GM23338 (cell line): ENCODE results near the gene CDHR5. TPM values are rescaled to one million over a fixed set of nuclear protein-coding genes. Genes with fewer than 3 reads are reported as not detected.

Experiments
- ATAC-seq: fragments of 200-7000 bp; cut with Tn5 transposase; 3 replicates; pipeline ENCODE4 v1.9.1; 2020
- DNase-seq: peaks from one replicate; pipeline ENCODE4 v3.0.0-alpha.2; 2015; ENCODE audit warnings: low spot score
- H2AFZ ChIP-seq: fragments of 200-600 bp; sonication (generic); 2 replicates; pipeline ENCODE4 v1.8.0; 2016; ENCODE audit warnings: antibody characterized with exemption, mild to moderate bottlenecking, moderate library complexity
- H3F3A ChIP-seq: fragments of 200-600 bp; sonication (generic); replicated peaks from 2 replicates; pipeline ENCODE4 v1.8.0; 2017; ENCODE audit warnings: antibody characterized with exemption, mixed run types, low read depth
- H3K27ac ChIP-seq: fragments of 200-600 bp; sonication (generic); 2 replicates; pipeline ENCODE4 v1.6.1; 2016; ENCODE audit warnings: low read depth
- H3K27me3 ChIP-seq: fragments of 200-600 bp; sonication (generic); 2 replicates; pipeline ENCODE4 v1.8.0; 2016; ENCODE audit warnings: mild to moderate bottlenecking, mixed run types, moderate library complexity; ENCODE audit not compliant: insufficient read depth
- H3K36me3 ChIP-seq: fragments of 200-600 bp; sonication (generic); 2 replicates; pipeline ENCODE4 v1.8.0; 2016; ENCODE audit warnings: mild to moderate bottlenecking; ENCODE audit not compliant: insufficient read depth
- H3K4me1 ChIP-seq: fragments of 200-600 bp; sonication (generic); 2 replicates; pipeline ENCODE4 v1.8.0; 2016; ENCODE audit warnings: mild to moderate bottlenecking, moderate library complexity; ENCODE audit not compliant: insufficient read depth
- H3K4me2 ChIP-seq: fragments of 200-600 bp; sonication (generic); 2 replicates; pipeline ENCODE4 v1.7.1; 2017; ENCODE audit warnings: mixed run types
- H3K4me3 ChIP-seq: fragments of 200-600 bp; sonication (generic); 2 replicates; pipeline ENCODE4 v1.6.1; 2016; ENCODE audit warnings: mixed run types
- H3K79me2 ChIP-seq: fragments of 200-600 bp; sonication (generic); replicated peaks from 2 replicates; pipeline ENCODE4 v1.8.0; 2017; ENCODE audit warnings: mild to moderate bottlenecking; ENCODE audit not compliant: insufficient read depth
- H3K9me2 ChIP-seq: fragments of 200-600 bp; sonication (generic); 2 replicates; pipeline ENCODE4 v1.8.0; 2017; ENCODE audit not compliant: insufficient read depth
- H4K20me1 ChIP-seq: fragments of 200-600 bp; sonication (generic); replicated peaks from 2 replicates; pipeline ENCODE4 v1.8.0; 2017; ENCODE audit warnings: mild to moderate bottlenecking; ENCODE audit not compliant: insufficient read depth
- H3K27ac Mint-ChIP-seq: 2 replicates; pipeline ENCODE4 v1.8.0; 2020; ENCODE audit warnings: inconsistent platforms, mild to moderate bottlenecking, moderate library complexity, mixed read lengths
- H3K27me3 Mint-ChIP-seq: 3 replicates; pipeline ENCODE4 v1.8.0; 2022; ENCODE audit warnings: low read depth, mild to moderate bottlenecking, moderate library complexity, mixed read lengths, inconsistent platforms; ENCODE audit not compliant: insufficient read depth, poor library complexity
- H3K36me3 Mint-ChIP-seq: 3 replicates; pipeline ENCODE4 v1.8.0; 2021; ENCODE audit warnings: low read depth, mild to moderate bottlenecking, inconsistent platforms, moderate library complexity, mixed read lengths
- H3K4me1 Mint-ChIP-seq: 3 replicates; pipeline ENCODE4 v1.8.0; 2020; ENCODE audit warnings: mild to moderate bottlenecking, inconsistent platforms, mixed read lengths
- H3K4me3 Mint-ChIP-seq: 3 replicates; pipeline ENCODE4 v1.8.0; 2021; ENCODE audit warnings: moderate library complexity, mild to moderate bottlenecking, inconsistent platforms, mixed read lengths
- H3K9me3 Mint-ChIP-seq: 3 replicates; pipeline ENCODE4 v1.8.0; 2020; ENCODE audit warnings: moderate library complexity, mild to moderate bottlenecking, inconsistent platforms, mixed read lengths
- EZH2 ChIP-seq: fragments of 200-600 bp; sonication (generic); IDR thresholded peaks from one replicate; pipeline ENCODE4 v1.8.0; 2017; ENCODE audit warnings: antibody characterized with exemption, mild to moderate bottlenecking, low read depth; ENCODE audit not compliant: unreplicated experiment
- POLR2AphosphoS5 ChIP-seq: IDR thresholded peaks from 2 replicates; pipeline ENCODE4 v1.6.1; 2016; ENCODE audit warnings: antibody characterized with exemption, low read depth
- ZNF462 ChIP-seq: fragments of 250-450 bp; sonication (Bioruptor Pico); IDR thresholded peaks from 2 replicates; pipeline ENCODE4 v1.5.0; 2020; ENCODE audit warnings: mild to moderate bottlenecking, moderate library complexity
- polyA plus RNA-seq: library from polyadenylated mRNA; unstranded; fragments of >200 nt; fragmentation: Nextera tagmentation; extraction: Ambion mirVana; gene quantifications from 2 replicates; pipeline ENCODE4 v1.2.1, GENCODE V29; 2016
- total RNA-seq: library from RNA; depleted of rRNA; stranded (reverse); fragments of >200 nt; shearing (Covaris generic); gene quantifications from 2 replicates; pipeline ENCODE4 v1.2.3, GENCODE V29; 2014
- TF ChIP-seq, protein P1 (sequence below): IDR thresholded peaks from one replicate; pipeline ENCODE4 v1.6.1; 2018; ENCODE audit warnings: antibody characterized with exemption; ENCODE audit not compliant: unreplicated experiment

The CDHR5 gene
- total and polyA plus RNA-seq, 2 experiments from 2014 or later = not detected

DNA sequence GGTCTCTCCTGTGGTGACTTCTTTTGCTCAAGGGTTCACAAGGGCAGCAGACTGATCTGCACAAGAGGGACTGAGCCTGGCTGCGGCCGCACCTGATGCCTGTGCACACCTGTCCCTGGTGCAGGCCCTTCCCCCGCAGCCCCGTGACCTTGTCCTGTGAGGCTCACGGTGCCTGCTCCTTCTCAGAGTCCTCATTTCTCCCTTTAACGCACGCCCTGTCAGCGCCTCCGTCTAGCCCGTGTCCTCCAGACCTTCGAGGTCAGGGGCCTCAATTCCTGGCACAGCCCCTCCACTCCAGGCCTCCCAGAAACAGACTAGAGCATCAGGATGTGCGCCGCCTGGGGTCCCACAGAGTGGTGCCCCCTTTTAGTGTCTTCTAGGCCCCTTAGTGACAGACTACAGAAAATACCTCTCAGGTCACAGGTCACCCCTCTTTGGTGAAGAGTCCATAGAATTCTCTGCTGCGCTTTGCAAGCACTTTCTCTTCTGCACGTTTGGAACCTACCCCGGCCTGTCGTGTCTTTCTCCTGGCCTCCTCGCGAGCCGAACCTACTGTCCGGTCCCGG is 11.3 kb upstream of the CDHR5 start:
- peak overlapping the region; percentile 90 for H3K4me2 ChIP-seq
- Mint-ChIP-seq H3K4me3 (peak overlapping the region; percentile 58), H3K4me1 (peaks cover 21% of the 10 kb centered on the region; the same call in 2 of the 3 replicates), H3K9me3 (no peaks in the 10 kb centered on the region), H3K27me3 (peaks cover 61% of the 10 kb centered on the region), H3K36me3 (no peaks in the 10 kb centered on the region; the same call in 2 of the 3 replicates), H3K27ac (no peak overlapping the region)
- no peaks in the 10 kb centered on the region for H4K20me1 ChIP-seq
- H3K4me3 ChIP-seq = peak overlapping the region; percentile 55
- peaks cover 15% of the 10 kb centered on the region for H3F3A ChIP-seq
- H3K79me2 ChIP-seq = no peaks in the 10 kb centered on the region
- H3K27ac ChIP-seq = no peak overlapping the region
- peak; percentile 1; the same call in 1 of the 3 replicates for ATAC-seq
- peaks cover 74% of the 10 kb centered on the region for H3K27me3 ChIP-seq
- no peak overlapping the region for H2AFZ ChIP-seq
- H3K9me2 ChIP-seq = no peaks in the 10 kb centered on the region
- DNase-seq = no peak
- no peaks in the 10 kb centered on the region for H3K36me3 ChIP-seq
- peak; percentile 61 for TF ChIP-seq EZH2
- TF ChIP-seq ZNF462 (CRISPR knock-in tag) = no peak
- TF ChIP-seq, protein P1, sequence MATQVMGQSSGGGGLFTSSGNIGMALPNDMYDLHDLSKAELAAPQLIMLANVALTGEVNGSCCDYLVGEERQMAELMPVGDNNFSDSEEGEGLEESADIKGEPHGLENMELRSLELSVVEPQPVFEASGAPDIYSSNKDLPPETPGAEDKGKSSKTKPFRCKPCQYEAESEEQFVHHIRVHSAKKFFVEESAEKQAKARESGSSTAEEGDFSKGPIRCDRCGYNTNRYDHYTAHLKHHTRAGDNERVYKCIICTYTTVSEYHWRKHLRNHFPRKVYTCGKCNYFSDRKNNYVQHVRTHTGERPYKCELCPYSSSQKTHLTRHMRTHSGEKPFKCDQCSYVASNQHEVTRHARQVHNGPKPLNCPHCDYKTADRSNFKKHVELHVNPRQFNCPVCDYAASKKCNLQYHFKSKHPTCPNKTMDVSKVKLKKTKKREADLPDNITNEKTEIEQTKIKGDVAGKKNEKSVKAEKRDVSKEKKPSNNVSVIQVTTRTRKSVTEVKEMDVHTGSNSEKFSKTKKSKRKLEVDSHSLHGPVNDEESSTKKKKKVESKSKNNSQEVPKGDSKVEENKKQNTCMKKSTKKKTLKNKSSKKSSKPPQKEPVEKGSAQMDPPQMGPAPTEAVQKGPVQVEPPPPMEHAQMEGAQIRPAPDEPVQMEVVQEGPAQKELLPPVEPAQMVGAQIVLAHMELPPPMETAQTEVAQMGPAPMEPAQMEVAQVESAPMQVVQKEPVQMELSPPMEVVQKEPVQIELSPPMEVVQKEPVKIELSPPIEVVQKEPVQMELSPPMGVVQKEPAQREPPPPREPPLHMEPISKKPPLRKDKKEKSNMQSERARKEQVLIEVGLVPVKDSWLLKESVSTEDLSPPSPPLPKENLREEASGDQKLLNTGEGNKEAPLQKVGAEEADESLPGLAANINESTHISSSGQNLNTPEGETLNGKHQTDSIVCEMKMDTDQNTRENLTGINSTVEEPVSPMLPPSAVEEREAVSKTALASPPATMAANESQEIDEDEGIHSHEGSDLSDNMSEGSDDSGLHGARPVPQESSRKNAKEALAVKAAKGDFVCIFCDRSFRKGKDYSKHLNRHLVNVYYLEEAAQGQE = no peak
- TF ChIP-seq POLR2AphosphoS5 = no peak
- peaks cover 24% of the 10 kb centered on the region for H3K4me1 ChIP-seq
